ENCODE results near the gene WWP2. TPM values are rescaled to one million over a fixed set of nuclear protein-coding genes. Genes with fewer than 3 reads are reported as not detected.

Gene WWP2
- polyA plus RNA-seq, 3 donors = 29.6 to 54.4 (median 46.0) TPM

GRCh38 chr16:69927056-69927757 is 165.1 kb downstream of the WWP2 start:
- 81% methylated on average over 12 of the region's 17 CpGs for WGBS (ENCODE audit: insufficient coverage)
- Histone ChIP-seq H3K9me3 (replicated peaks in 1 of 2; ENCODE audit: control insufficient read depth in 1 of 2, insufficient read depth in 1 of 2, low read length in 2 of 2) (no peaks in the 10 kb centered on the region), H3K9ac (ENCODE audit: insufficient read depth, low read length, poor library complexity, severe bottlenecking) (no peak overlapping the region), H2AFZ (ENCODE audit: insufficient read depth, low read depth, low read length, poor library complexity, severe bottlenecking) (no peak overlapping the region), H3K4me3 (replicated peaks in 1 of 3; ENCODE audit: low read depth in 2 of 3, low read length in 3 of 3) (no peak overlapping the region), H3K27me3 (ENCODE audit: control insufficient read depth in 2 of 2, insufficient read depth in 2 of 2, low read length in 2 of 2) (no peaks in the 10 kb centered on the region), H4K20me1 (ENCODE audit: insufficient read depth, low read length) (peaks cover 10% of the 10 kb centered on the region), H3K4me1 (ENCODE audit: control insufficient read depth in 1 of 2, insufficient read depth in 2 of 2, low read length in 2 of 2) (no peaks in the 10 kb centered on the region), H3K27ac (ENCODE audit: low read depth in 1 of 2, low read length in 2 of 2) (no peak overlapping the region), H3K36me3 (replicated peaks in 1 of 2; ENCODE audit: control insufficient read depth in 1 of 2, insufficient read depth in 2 of 2, low read length in 2 of 2) (peaks cover 64 to 91% of the 10 kb centered on the region in 2 donors), H3K79me2 (ENCODE audit: insufficient read depth, low read length) (no peaks in the 10 kb centered on the region), H3K4me2 (replicated peaks; ENCODE audit: extremely low read depth, low read length, poor library complexity, severe bottlenecking) (no peak overlapping the region)
- intact Hi-C loops (cut with micrococcal nuclease) = no loop called here
- Mint-ChIP-seq H3K27me3 (ENCODE audit: low read depth in 3 of 3) (peaks cover 0 to 2% (median 2%) of the 10 kb centered on the region in 3 donors), H3K27ac (peak overlapping the region in 1 of 7 donors; percentile 59), H3K4me3 (no peak overlapping the region), H3K36me3 (peaks cover 72 to 94% of the 10 kb centered on the region in 2 donors), H3K9me3 (peaks cover 0 to 2% (median 0%) of the 10 kb centered on the region in 7 donors), H3K4me1 (no peaks in the 10 kb centered on the region)
- DNase-seq = no peak
- no peak for TF ChIP-seq CTCF (IDR thresholded peaks at IDR 0.05)

GRCh38 chr16:69928856-69929400 is 166.8 kb downstream of the WWP2 start:
- H3K36me3 ChIP-seq (replicated peaks in 1 of 2; ENCODE audit: control insufficient read depth in 1 of 2, insufficient read depth in 2 of 2, low read length in 2 of 2) = peaks cover 75 to 95% of the 10 kb centered on the region in 2 donors

More at GRCh38 chr16:69928856-69929400, 166.8 kb downstream of the WWP2 start:
- Mint-ChIP-seq H3K27me3 (ENCODE audit: low read depth in 3 of 3) (peaks cover 0 to 2% (median 2%) of the 10 kb centered on the region in 3 donors), H3K36me3 (peaks cover 78 to 96% of the 10 kb centered on the region in 2 donors), H3K4me1 (no peaks in the 10 kb centered on the region), H3K9me3 (peaks cover 0 to 2% (median 0%) of the 10 kb centered on the region in 7 donors), H3K27ac (peak overlapping the region in 1 of 7 donors; percentile 27), H3K4me3 (no peak overlapping the region)
- no peak overlapping the region for H3K4me2 ChIP-seq (replicated peaks; ENCODE audit: extremely low read depth, low read length, poor library complexity, severe bottlenecking)
- H3K27me3 ChIP-seq (ENCODE audit: control insufficient read depth in 2 of 2, insufficient read depth in 2 of 2, low read length in 2 of 2) = no peaks in the 10 kb centered on the region
- intact Hi-C loops (cut with micrococcal nuclease) = no loop called here
- no peak for TF ChIP-seq CTCF (IDR thresholded peaks at IDR 0.05)
- H3K27ac ChIP-seq (ENCODE audit: low read depth in 1 of 2, low read length in 2 of 2) = no peak overlapping the region
- WGBS (ENCODE audit: insufficient coverage) = 95% methylated on average over 6 of the region's 10 CpGs
- no peaks in the 10 kb centered on the region for H3K4me1 ChIP-seq (ENCODE audit: control insufficient read depth in 1 of 2, insufficient read depth in 2 of 2, low read length in 2 of 2)
- no peaks in the 10 kb centered on the region for H3K79me2 ChIP-seq (ENCODE audit: insufficient read depth, low read length)
- no peak overlapping the region for H3K4me3 ChIP-seq (replicated peaks in 1 of 3; ENCODE audit: low read depth in 2 of 3, low read length in 3 of 3)
- DNase-seq = no peak
- H3K9ac ChIP-seq (ENCODE audit: insufficient read depth, low read length, poor library complexity, severe bottlenecking) = no peak overlapping the region
- peaks cover 10% of the 10 kb centered on the region for H4K20me1 ChIP-seq (ENCODE audit: insufficient read depth, low read length)
- H2AFZ ChIP-seq (ENCODE audit: insufficient read depth, low read depth, low read length, poor library complexity, severe bottlenecking) = no peak overlapping the region
- no peaks in the 10 kb centered on the region for H3K9me3 ChIP-seq (replicated peaks in 1 of 2; ENCODE audit: control insufficient read depth in 1 of 2, insufficient read depth in 1 of 2, low read length in 2 of 2)
